Measurements from ENCODE around the gene PSMC3. TPM values are rescaled to one million over a fixed set of nuclear protein-coding genes. Genes with fewer than 3 reads are reported as not detected.

PSMC3 gene
- total and polyA plus RNA-seq, 8 donors: 8.1 to 175 (median 131) TPM

GRCh38 chr11:47468598-47469214 is 42.5 kb upstream of the PSMC3 start:
- no peaks in the 10 kb centered on the region for H3K9me3 ChIP-seq
- no peak overlapping the region for H3K4me3 ChIP-seq
- H3K27ac ChIP-seq: peak overlapping the region in 3 of 5 donors; percentile 44 to 82 (median 80)
- WGBS, 5 donors: 61 to 74% (median 66%) methylated on average over 8 of the region's 8 CpGs
- DNase-seq: no peak
- H3K4me1 ChIP-seq: peaks cover 27 to 56% (median 42%) of the 10 kb centered on the region in 4 donors
- TF ChIP-seq EP300 (IDR thresholded peaks at IDR 0.05) (no peak), CTCF (IDR thresholded peaks at IDR 0.05) (no peak), POLR2AphosphoS5 (IDR thresholded peaks at IDR 0.05) (no peak), POLR2A (IDR thresholded peaks at IDR 0.05) (no peak)
- H3K36me3 ChIP-seq: peaks cover 44 to 71% (median 64%) of the 10 kb centered on the region in 4 donors
- intact Hi-C loops (cut with DNase I; ENCODE audit: low total_unique reads): no loop called here
- no peaks in the 10 kb centered on the region for H3K27me3 ChIP-seq

- H3K27ac ChIP-seq: peak overlapping the region; percentile 52 to 82 (median 76)
- intact Hi-C loops (cut with DNase I; ENCODE audit: low total_unique reads): no loop called here
- peak; percentile 54 to 59 for DNase-seq
- peaks cover 31 to 70% (median 60%) of the 10 kb centered on the region in 4 donors for H3K36me3 ChIP-seq
- H3K9me3 ChIP-seq: no peaks in the 10 kb centered on the region
- no peaks in the 10 kb centered on the region for H3K27me3 ChIP-seq
- H3K4me1 ChIP-seq: peaks cover 27 to 56% (median 42%) of the 10 kb centered on the region in 4 donors
- TF ChIP-seq POLR2AphosphoS5 (IDR thresholded peaks at IDR 0.05) (no peak), POLR2A (IDR thresholded peaks at IDR 0.05) (no peak), EP300 (IDR thresholded peaks at IDR 0.05) (no peak), CTCF (IDR thresholded peaks at IDR 0.05) (no peak)
- H3K4me3 ChIP-seq: no peak overlapping the region
- WGBS, 5 donors: 43 to 66% (median 54%) methylated on average over 7 of the region's 7 CpGs
These were observed 41.1 kb upstream of the PSMC3 start for GRCh38 chr11:47467357-47467756.

- no peaks in the 10 kb centered on the region for H3K27me3 ChIP-seq
- peaks cover 25 to 65% (median 59%) of the 10 kb centered on the region in 4 donors for H3K36me3 ChIP-seq
- TF ChIP-seq POLR2AphosphoS5 (IDR thresholded peaks at IDR 0.05): peak in 2 of 3 donors; percentile 4
- no peak for TF ChIP-seq POLR2A (IDR thresholded peaks at IDR 0.05)
- intact Hi-C loops (cut with DNase I; ENCODE audit: low total_unique reads): no loop called here
- DNase-seq: peak; percentile 60 to 72
- 18 to 33% (median 23%) methylated on average over 4 of the region's 4 CpGs for WGBS, 5 donors
- peaks cover 27 to 56% (median 42%) of the 10 kb centered on the region in 4 donors for H3K4me1 ChIP-seq
- no peaks in the 10 kb centered on the region for H3K9me3 ChIP-seq
- peak overlapping the region; percentile 52 to 82 (median 76) for H3K27ac ChIP-seq
- H3K4me3 ChIP-seq: no peak overlapping the region
These were observed 40.5 kb upstream of the PSMC3 start for GRCh38 chr11:47466701-47467250.

- Histone ChIP-seq H3K4me3 (no peak overlapping the region), H3K36me3 (peaks cover 23 to 63% (median 58%) of the 10 kb centered on the region in 4 donors), H3K27me3 (no peaks in the 10 kb centered on the region), H3K4me1 (peaks cover 27 to 56% (median 42%) of the 10 kb centered on the region in 4 donors), H3K9me3 (no peaks in the 10 kb centered on the region), H3K27ac (peak overlapping the region in 4 of 5 donors; percentile 56 to 82 (median 78))
- TF ChIP-seq EP300 (IDR thresholded peaks at IDR 0.05): no peak
- TF ChIP-seq POLR2AphosphoS5 (IDR thresholded peaks at IDR 0.05): no peak
- TF ChIP-seq POLR2A (IDR thresholded peaks at IDR 0.05): no peak
- TF ChIP-seq CTCF (IDR thresholded peaks at IDR 0.05): no peak
- no peak for DNase-seq
- 19 to 38% (median 31%) methylated on average over 5 of the region's 5 CpGs for whole genome bisulfite sequencing, 5 donors
- intact Hi-C loops (cut with DNase I; ENCODE audit: low total_unique reads): no loop called here
These were observed 40.0 kb upstream of the PSMC3 start for GRCh38 chr11:47466201-47466600.

GRCh38 chr11:47464483-47464882 is 38.2 kb upstream of the PSMC3 start:
- no peak for DNase-seq
- Histone ChIP-seq H3K27ac (no peak overlapping the region), H3K4me3 (no peak overlapping the region), H3K36me3 (peaks cover 12 to 63% (median 52%) of the 10 kb centered on the region in 4 donors), H3K9me3 (no peaks in the 10 kb centered on the region), H3K4me1 (peaks cover 27 to 44% (median 37%) of the 10 kb centered on the region in 4 donors), H3K27me3 (no peaks in the 10 kb centered on the region)
- WGBS, 5 donors: 78 to 95% (median 90%) methylated on average over 5 of the region's 5 CpGs
- intact Hi-C loops (cut with DNase I; ENCODE audit: low total_unique reads): no loop called here
- TF ChIP-seq POLR2AphosphoS5 (IDR thresholded peaks at IDR 0.05): no peak
- TF ChIP-seq CTCF (IDR thresholded peaks at IDR 0.05): no peak
- TF ChIP-seq EP300 (IDR thresholded peaks at IDR 0.05): no peak
- TF ChIP-seq POLR2A (IDR thresholded peaks at IDR 0.05): no peak

Data from stomach (tissue), 9 donors.